GM10248 (cell line): ENCODE results near the gene MKI67.

Experiments
- CTCF ChIA-PET: fragments of 300-600 bp; sonication (Branson Sonifier 250); formaldehyde crosslinking; extraction: SDS; loops from one replicate; lab custom pipeline; 2021; ENCODE audit warnings: antibody characterized with exemption; lab: Yijun Ruan, JAX
- POLR2A ChIA-PET: fragments of 350-650 bp; sonication (Branson Sonifier 250); formaldehyde crosslinking; extraction: SDS; loops from one replicate; lab custom pipeline; 2020; ENCODE audit warnings: antibody characterized with exemption; lab: Yijun Ruan, JAX
- DNase-seq: peaks from one replicate; pipeline ENCODE4 v3.0.0; 2012; ENCODE audit errors: extremely low spot score
- TF ChIP-seq, protein P1 (sequence below): IDR thresholded peaks from 2 replicates; pipeline ENCODE4 v1.5.1; 2012; ENCODE audit warnings: mild to moderate bottlenecking, low read depth; ENCODE audit errors: extremely low read depth, missing control alignments, control extremely low read depth

Gene MKI67, protein sequence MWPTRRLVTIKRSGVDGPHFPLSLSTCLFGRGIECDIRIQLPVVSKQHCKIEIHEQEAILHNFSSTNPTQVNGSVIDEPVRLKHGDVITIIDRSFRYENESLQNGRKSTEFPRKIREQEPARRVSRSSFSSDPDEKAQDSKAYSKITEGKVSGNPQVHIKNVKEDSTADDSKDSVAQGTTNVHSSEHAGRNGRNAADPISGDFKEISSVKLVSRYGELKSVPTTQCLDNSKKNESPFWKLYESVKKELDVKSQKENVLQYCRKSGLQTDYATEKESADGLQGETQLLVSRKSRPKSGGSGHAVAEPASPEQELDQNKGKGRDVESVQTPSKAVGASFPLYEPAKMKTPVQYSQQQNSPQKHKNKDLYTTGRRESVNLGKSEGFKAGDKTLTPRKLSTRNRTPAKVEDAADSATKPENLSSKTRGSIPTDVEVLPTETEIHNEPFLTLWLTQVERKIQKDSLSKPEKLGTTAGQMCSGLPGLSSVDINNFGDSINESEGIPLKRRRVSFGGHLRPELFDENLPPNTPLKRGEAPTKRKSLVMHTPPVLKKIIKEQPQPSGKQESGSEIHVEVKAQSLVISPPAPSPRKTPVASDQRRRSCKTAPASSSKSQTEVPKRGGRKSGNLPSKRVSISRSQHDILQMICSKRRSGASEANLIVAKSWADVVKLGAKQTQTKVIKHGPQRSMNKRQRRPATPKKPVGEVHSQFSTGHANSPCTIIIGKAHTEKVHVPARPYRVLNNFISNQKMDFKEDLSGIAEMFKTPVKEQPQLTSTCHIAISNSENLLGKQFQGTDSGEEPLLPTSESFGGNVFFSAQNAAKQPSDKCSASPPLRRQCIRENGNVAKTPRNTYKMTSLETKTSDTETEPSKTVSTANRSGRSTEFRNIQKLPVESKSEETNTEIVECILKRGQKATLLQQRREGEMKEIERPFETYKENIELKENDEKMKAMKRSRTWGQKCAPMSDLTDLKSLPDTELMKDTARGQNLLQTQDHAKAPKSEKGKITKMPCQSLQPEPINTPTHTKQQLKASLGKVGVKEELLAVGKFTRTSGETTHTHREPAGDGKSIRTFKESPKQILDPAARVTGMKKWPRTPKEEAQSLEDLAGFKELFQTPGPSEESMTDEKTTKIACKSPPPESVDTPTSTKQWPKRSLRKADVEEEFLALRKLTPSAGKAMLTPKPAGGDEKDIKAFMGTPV (N-terminal part only)

DNA sequence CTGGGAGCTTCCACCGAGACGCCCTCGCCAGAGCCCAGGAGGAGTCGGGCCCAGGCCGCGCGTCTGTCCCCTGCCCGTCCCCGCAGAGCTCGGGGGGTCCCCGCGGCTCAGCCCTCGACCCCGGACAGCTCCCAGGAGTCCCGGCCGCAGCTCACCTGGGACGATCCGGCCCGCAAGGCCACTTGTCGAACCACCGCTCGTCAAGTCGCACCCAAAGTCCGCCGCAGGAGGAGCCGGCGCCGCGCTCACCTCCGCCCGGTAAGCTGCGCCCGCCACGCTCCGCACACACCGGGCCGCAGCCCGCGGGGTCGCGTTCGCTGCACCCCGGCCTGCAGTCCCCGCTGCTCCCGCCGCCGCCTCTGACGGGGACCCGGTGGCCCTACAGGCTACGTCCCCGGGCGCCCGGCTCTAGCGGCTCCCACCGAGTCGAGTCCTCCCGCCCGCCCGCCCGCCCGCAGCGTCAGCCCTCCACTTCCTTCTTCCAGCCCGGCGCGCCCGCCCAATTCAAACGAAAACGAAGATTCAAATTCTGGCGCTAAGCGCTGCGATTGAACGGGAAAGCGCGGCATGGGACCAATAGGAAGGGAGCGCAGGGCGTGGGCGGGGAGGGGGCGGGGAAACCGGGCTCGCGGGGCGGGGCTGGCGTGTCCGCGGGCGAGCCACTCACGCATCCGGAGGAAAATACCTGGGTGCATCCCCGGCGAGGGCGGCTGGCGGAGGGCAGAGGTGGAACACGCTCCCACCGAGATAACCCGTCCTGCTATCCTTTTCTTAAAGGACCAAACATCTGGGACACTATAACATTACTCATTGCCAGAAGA, at the start of gene MKI67:
Gene MKI67 (minus strand): TSS at position 480 of the 821 bp plus-strand sequence. CDS start 756 bp downstream, outside the sequence.
- CTCF ChIA-PET, result interaction anchor here (0.9 to 1.8 kb wide), 8 partner anchors 9 to 57 kb away, joined by 3 to 6 read pairs (median 4); no protein-coding TSS in a partner anchor
- DNase-seq, result peak; percentile 96
- TF ChIP-seq, protein P1, sequence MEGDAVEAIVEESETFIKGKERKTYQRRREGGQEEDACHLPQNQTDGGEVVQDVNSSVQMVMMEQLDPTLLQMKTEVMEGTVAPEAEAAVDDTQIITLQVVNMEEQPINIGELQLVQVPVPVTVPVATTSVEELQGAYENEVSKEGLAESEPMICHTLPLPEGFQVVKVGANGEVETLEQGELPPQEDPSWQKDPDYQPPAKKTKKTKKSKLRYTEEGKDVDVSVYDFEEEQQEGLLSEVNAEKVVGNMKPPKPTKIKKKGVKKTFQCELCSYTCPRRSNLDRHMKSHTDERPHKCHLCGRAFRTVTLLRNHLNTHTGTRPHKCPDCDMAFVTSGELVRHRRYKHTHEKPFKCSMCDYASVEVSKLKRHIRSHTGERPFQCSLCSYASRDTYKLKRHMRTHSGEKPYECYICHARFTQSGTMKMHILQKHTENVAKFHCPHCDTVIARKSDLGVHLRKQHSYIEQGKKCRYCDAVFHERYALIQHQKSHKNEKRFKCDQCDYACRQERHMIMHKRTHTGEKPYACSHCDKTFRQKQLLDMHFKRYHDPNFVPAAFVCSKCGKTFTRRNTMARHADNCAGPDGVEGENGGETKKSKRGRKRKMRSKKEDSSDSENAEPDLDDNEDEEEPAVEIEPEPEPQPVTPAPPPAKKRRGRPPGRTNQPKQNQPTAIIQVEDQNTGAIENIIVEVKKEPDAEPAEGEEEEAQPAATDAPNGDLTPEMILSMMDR, result no peak
- POLR2A ChIA-PET, result interaction anchor here (0.6 kb wide), 1 partner anchor 10 kb away, joined by 3 read pairs; no protein-coding TSS in a partner anchor

GRCh38 chr10:128174581-128175559, 48.6 kb upstream of the MKI67 start:
- ChIA-PET CTCF (interaction anchor here (1.7 kb wide), 1 partner anchor 24 kb away, joined by 4 read pairs; no protein-coding TSS in a partner anchor), POLR2A (no interaction called here)
- DNase-seq, result no peak
- TF ChIP-seq, protein P1, result no peak

GRCh38 chr10:128173386-128173785, 47.2 kb upstream of the MKI67 start:
- CTCF ChIA-PET, result no interaction called here
- POLR2A ChIA-PET, result no interaction called here
- TF ChIP-seq, protein P1, result no peak
- DNase-seq, result no peak

- ChIA-PET POLR2A (no interaction called here), CTCF (no interaction called here)
- TF ChIP-seq, protein P1, result no peak
- no peak for DNase-seq
Measured at GRCh38 chr10:128172756-128173155, 46.5 kb upstream of the MKI67 start.

GRCh38 chr10:128169811-128170379, 43.7 kb upstream of the MKI67 start:
- CTCF ChIA-PET, result no interaction called here
- POLR2A ChIA-PET, result no interaction called here

More at GRCh38 chr10:128169811-128170379, 43.7 kb upstream of the MKI67 start:
- TF ChIP-seq, protein P1, result no peak
- DNase-seq, result no peak
